ENCODE data around the gene WSCD2. TPM values are rescaled to one million over a fixed set of nuclear protein-coding genes. Genes with fewer than 3 reads are reported as not detected.

The WSCD2 gene
- total RNA-seq, 1 donor from 2014 or later = 1.9 TPM

DNA sequence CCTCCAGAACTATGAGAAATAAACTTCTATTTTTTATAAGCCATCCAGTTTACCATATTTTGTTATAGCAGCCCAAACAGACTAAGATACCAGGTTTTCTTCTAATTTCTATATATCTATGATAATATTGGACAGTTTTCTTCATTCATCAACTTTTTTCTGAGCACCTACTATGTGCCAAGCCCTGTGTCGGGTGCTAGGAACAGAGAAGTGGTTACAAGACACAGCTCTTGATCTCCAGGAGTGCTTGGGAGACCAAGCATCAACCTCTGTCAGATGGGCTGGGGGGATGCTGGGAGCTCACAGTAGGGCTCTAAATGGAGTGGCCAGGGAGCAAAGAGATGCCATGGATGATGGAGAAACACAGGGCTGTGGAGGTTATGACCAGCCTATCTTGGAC, 2.9 kb upstream of the WSCD2 start:
- intact Hi-C loops (cut with micrococcal nuclease) = loop anchor here (10.0 kb wide), 1 partner anchor 361 kb away; the partner anchor contains the start of gene PRDM4
- no peak overlapping the region for H3K4me3 Mint-ChIP-seq
- peaks cover 2% of the 10 kb centered on the region for H3K9me3 Mint-ChIP-seq
- H3K36me3 Mint-ChIP-seq (ENCODE audit: low read depth) = no peaks in the 10 kb centered on the region
- TF ChIP-seq, protein P1, sequence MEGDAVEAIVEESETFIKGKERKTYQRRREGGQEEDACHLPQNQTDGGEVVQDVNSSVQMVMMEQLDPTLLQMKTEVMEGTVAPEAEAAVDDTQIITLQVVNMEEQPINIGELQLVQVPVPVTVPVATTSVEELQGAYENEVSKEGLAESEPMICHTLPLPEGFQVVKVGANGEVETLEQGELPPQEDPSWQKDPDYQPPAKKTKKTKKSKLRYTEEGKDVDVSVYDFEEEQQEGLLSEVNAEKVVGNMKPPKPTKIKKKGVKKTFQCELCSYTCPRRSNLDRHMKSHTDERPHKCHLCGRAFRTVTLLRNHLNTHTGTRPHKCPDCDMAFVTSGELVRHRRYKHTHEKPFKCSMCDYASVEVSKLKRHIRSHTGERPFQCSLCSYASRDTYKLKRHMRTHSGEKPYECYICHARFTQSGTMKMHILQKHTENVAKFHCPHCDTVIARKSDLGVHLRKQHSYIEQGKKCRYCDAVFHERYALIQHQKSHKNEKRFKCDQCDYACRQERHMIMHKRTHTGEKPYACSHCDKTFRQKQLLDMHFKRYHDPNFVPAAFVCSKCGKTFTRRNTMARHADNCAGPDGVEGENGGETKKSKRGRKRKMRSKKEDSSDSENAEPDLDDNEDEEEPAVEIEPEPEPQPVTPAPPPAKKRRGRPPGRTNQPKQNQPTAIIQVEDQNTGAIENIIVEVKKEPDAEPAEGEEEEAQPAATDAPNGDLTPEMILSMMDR (IDR thresholded peaks at IDR 0.05) = no peak
- H3K4me1 Mint-ChIP-seq = peaks cover 11% of the 10 kb centered on the region
- ChIA-PET CTCF (no interaction called here), POLR2A (no interaction called here)
- DNase-seq = no peak
- H3K27me3 Mint-ChIP-seq = peaks cover 23% of the 10 kb centered on the region
- no peak overlapping the region for H3K27ac Mint-ChIP-seq
- no peak for ATAC-seq (ENCODE audit: low read depth)

DNA sequence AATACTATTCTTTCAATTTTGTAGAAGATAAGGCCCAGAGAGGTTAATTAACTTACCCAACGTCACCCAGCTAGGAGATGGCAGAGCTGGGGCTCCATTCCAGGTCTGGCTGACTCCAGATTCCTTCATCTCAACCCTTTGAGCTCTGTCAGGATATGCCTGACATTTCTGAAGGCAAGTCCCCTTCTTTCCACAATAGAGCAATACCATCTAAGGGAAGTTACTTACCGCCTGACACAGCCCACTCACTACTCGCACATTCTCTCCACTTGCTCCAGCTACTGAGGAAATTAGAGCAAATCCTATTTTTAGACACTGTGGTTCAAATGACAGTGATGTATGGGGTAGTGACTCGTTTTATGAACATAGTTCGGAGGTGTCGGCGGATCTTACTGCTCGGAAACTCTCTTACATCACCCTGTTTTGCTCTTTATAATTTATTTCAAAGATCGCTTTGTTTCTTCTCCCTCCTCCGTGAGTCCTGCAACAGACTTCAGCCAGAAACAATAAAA, 2.0 kb upstream of the WSCD2 start:
- H3K4me1 Mint-ChIP-seq = peaks cover 14% of the 10 kb centered on the region
- TF ChIP-seq, protein P1 (IDR thresholded peaks at IDR 0.05) = no peak
- intact Hi-C loops (cut with micrococcal nuclease) = loop anchor here (10.0 kb wide), 1 partner anchor 362 kb away; the partner anchor contains the start of gene PRDM4
- peaks cover 25% of the 10 kb centered on the region for H3K27me3 Mint-ChIP-seq
- ChIA-PET POLR2A (no interaction called here), CTCF (no interaction called here)
- no peak overlapping the region for H3K4me3 Mint-ChIP-seq
- DNase-seq (no peak), ATAC-seq (ENCODE audit: low read depth) (no peak)
- no peak overlapping the region for H3K27ac Mint-ChIP-seq
- peaks cover 2% of the 10 kb centered on the region for H3K9me3 Mint-ChIP-seq
- no peaks in the 10 kb centered on the region for H3K36me3 Mint-ChIP-seq (ENCODE audit: low read depth)

GRCh38 chr12:108127654-108128053, 1.4 kb upstream of the WSCD2 start:
- no peak for ATAC-seq (ENCODE audit: low read depth)

GRCh38 chr12:108128221-108129016, 669 bp upstream of the WSCD2 start:
- DNase-seq (no peak), ATAC-seq (ENCODE audit: low read depth) (no peak)
- Mint-ChIP-seq H3K4me3 (peak overlapping the region; percentile 67), H3K9me3 (no peaks in the 10 kb centered on the region), H3K27me3 (peaks cover 29% of the 10 kb centered on the region), H3K36me3 (ENCODE audit: low read depth) (no peaks in the 10 kb centered on the region), H3K4me1 (peaks cover 14% of the 10 kb centered on the region), H3K27ac (no peak overlapping the region)
- ChIA-PET POLR2A (no interaction called here), CTCF (interaction anchor here (1.4 kb wide), 1 partner anchor 10 kb away, joined by 4 read pairs; no protein-coding TSS in a partner anchor)
- TF ChIP-seq, protein P1 (IDR thresholded peaks at IDR 0.05) = no peak
- intact Hi-C loops (cut with micrococcal nuclease) = loop anchor here (1.0 to 10.0 kb wide), 4 partner anchors 9 to 364 kb away; partner anchors contain the start of gene PRDM4

More at GRCh38 chr12:108127654-108128053, 1.4 kb upstream of the WSCD2 start:
- TF ChIP-seq, protein P1 (IDR thresholded peaks at IDR 0.05) = no peak
- Mint-ChIP-seq H3K9me3 (peaks cover 2% of the 10 kb centered on the region), H3K27me3 (peaks cover 29% of the 10 kb centered on the region), H3K4me3 (no peak overlapping the region), H3K4me1 (peaks cover 14% of the 10 kb centered on the region), H3K27ac (no peak overlapping the region), H3K36me3 (ENCODE audit: low read depth) (no peaks in the 10 kb centered on the region)
- CTCF ChIA-PET = no interaction called here
- POLR2A ChIA-PET = no interaction called here
- intact Hi-C loops (cut with micrococcal nuclease) = loop anchor here (2.0 to 10.0 kb wide), 2 partner anchors 13 to 363 kb away; partner anchors contain the start of gene PRDM4
- no peak for DNase-seq

DNA sequence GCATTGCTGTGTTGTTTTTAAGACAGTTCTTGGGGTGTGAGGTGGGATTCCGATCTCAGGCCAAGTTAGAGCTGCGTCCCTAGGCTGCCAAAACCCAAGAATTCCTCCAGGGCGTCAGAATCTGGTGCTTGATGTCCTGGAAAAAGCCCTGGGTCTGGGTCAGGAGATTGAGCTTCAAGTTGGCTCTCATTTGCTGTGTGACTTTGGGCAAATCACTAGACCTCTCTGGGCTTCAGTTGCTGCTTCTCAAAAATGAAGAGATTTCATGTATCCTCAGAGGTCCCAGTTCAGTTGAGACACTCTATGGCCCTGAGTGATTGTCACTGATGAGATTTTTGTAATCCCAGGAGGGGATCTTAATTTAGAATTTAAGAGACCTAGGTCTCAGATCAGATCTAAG, 1.9 kb downstream of the WSCD2 start:
- ATAC-seq (ENCODE audit: low read depth) = no peak
- H3K9me3 Mint-ChIP-seq = no peaks in the 10 kb centered on the region
- no peak overlapping the region for H3K4me3 Mint-ChIP-seq
- intact Hi-C loops (cut with micrococcal nuclease) = no loop called here
- peaks cover 14% of the 10 kb centered on the region for H3K4me1 Mint-ChIP-seq
- CTCF ChIA-PET = no interaction called here
- DNase-seq = no peak
- POLR2A ChIA-PET = no interaction called here
- H3K27me3 Mint-ChIP-seq = peaks cover 29% of the 10 kb centered on the region
- no peaks in the 10 kb centered on the region for H3K36me3 Mint-ChIP-seq (ENCODE audit: low read depth)
- TF ChIP-seq, protein P1 (IDR thresholded peaks at IDR 0.05) = no peak
- H3K27ac Mint-ChIP-seq = no peak overlapping the region
